Measurements from ENCODE around the gene EIF2B1. TPM values are rescaled to one million over a fixed set of nuclear protein-coding genes. Genes with fewer than 3 reads are reported as not detected.

Gene EIF2B1
- polyA plus RNA-seq, 1 of the 3 experiments (the other 2 are of a cell fraction), result 90.5 TPM

DNA sequence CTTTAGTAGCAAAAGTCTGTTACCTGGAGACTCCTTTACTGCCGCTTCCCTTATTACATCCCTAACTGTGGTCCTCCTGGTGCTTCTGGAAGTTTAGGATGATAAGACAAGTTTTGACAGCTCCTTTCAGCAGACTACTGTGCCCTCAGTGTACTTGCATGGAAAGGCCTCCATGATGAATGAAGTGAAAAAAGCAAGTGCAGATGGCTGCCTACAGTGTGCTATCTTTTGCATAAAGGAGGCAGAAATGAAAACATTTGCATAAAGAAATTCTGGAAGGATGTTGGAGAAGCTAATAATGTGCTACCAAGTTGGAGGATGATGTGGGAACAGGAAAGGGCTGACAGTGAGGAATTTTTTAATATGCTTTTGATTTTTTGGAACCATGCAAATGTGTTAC, 42.0 kb upstream of the EIF2B1 start:
- no peak overlapping the region for H3K4me3 ChIP-seq (ENCODE audit: low read depth in 2 of 2, low read length in 1 of 2)
- no peak for DNase-seq
- CTCF ChIA-PET, result interaction anchor here (0.7 kb wide), 1 partner anchor 18 kb away, joined by 3 read pairs; no protein-coding TSS in a partner anchor

More for the DNA sequence above, 42.0 kb upstream of the EIF2B1 start:
- Histone ChIP-seq H3F3A (replicated peaks; ENCODE audit: insufficient read depth) (no peaks in the 10 kb centered on the region), H3K79me2 (ENCODE audit: insufficient read depth) (no peaks in the 10 kb centered on the region), H3K9ac (no peak overlapping the region), H3K9me2 (no peaks in the 10 kb centered on the region), H2AFZ (ENCODE audit: low read depth) (no peak overlapping the region), H4K20me1 (ENCODE audit: insufficient read depth) (no peaks in the 10 kb centered on the region), H3K27me3 (ENCODE audit: insufficient read depth) (no peaks in the 10 kb centered on the region), H3K4me2 (no peak overlapping the region), H3K9me3 (no peaks in the 10 kb centered on the region), H3K27ac (ENCODE audit: low read depth in 2 of 2, low read length in 1 of 2) (no peak overlapping the region), H3K4me1 (ENCODE audit: control insufficient read depth in 1 of 2, insufficient read depth in 2 of 2, low read depth in 1 of 2, low read length in 1 of 2) (peaks cover 7 to 8% of the 10 kb centered on the region in 2 experiments; a peak in 3 of 4 replicates), H3K36me3 (replicated peaks in 1 of 2; ENCODE audit: control insufficient read depth in 1 of 2, insufficient read depth in 2 of 2, low read length in 1 of 2) (peaks cover 4 to 20% of the 10 kb centered on the region in 2 experiments)
- POLR2A ChIA-PET, result no interaction called here
- WGBS (ENCODE audit: low lambda C conversion rate), result 100% methylated on average over 1 of the region's 1 CpG
- TF ChIP-seq RXRA (IDR thresholded peaks at IDR 0.05; ENCODE audit: borderline replicate concordance, low read depth) (no peak), JUND (IDR thresholded peaks at IDR 0.05) (no peak), TEAD4 (IDR thresholded peaks at IDR 0.05; ENCODE audit: borderline replicate concordance, insufficient read depth) (no peak), GABPA (IDR thresholded peaks at IDR 0.05; ENCODE audit: low read depth) (no peak), NRF1 (IDR thresholded peaks at IDR 0.05; ENCODE audit: low read depth, low read length) (no peak), EP300 (IDR thresholded peaks at IDR 0.05; ENCODE audit: borderline replicate concordance in 1 of 2, low read depth in 1 of 2, low read length in 1 of 2) (no peak), RAD21 (IDR thresholded peaks at IDR 0.05; ENCODE audit: low read length) (no peak), ELF1 (IDR thresholded peaks at IDR 0.05) (no peak), RCOR1 (IDR thresholded peaks at IDR 0.05; ENCODE audit: low read length) (no peak), TAF1 (IDR thresholded peaks at IDR 0.05; ENCODE audit: borderline replicate concordance, low read depth, low read length) (no peak), POLR2AphosphoS5 (IDR thresholded peaks at IDR 0.05; ENCODE audit: low read depth, low read length) (no peak), SMC3 (IDR thresholded peaks at IDR 0.05; ENCODE audit: low read depth, low read length) (no peak)
- TF ChIP-seq, protein P1, sequence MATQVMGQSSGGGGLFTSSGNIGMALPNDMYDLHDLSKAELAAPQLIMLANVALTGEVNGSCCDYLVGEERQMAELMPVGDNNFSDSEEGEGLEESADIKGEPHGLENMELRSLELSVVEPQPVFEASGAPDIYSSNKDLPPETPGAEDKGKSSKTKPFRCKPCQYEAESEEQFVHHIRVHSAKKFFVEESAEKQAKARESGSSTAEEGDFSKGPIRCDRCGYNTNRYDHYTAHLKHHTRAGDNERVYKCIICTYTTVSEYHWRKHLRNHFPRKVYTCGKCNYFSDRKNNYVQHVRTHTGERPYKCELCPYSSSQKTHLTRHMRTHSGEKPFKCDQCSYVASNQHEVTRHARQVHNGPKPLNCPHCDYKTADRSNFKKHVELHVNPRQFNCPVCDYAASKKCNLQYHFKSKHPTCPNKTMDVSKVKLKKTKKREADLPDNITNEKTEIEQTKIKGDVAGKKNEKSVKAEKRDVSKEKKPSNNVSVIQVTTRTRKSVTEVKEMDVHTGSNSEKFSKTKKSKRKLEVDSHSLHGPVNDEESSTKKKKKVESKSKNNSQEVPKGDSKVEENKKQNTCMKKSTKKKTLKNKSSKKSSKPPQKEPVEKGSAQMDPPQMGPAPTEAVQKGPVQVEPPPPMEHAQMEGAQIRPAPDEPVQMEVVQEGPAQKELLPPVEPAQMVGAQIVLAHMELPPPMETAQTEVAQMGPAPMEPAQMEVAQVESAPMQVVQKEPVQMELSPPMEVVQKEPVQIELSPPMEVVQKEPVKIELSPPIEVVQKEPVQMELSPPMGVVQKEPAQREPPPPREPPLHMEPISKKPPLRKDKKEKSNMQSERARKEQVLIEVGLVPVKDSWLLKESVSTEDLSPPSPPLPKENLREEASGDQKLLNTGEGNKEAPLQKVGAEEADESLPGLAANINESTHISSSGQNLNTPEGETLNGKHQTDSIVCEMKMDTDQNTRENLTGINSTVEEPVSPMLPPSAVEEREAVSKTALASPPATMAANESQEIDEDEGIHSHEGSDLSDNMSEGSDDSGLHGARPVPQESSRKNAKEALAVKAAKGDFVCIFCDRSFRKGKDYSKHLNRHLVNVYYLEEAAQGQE (IDR thresholded peaks at IDR 0.05; ENCODE audit: low read depth, low read length), result no peak
- TF ChIP-seq, protein P2, sequence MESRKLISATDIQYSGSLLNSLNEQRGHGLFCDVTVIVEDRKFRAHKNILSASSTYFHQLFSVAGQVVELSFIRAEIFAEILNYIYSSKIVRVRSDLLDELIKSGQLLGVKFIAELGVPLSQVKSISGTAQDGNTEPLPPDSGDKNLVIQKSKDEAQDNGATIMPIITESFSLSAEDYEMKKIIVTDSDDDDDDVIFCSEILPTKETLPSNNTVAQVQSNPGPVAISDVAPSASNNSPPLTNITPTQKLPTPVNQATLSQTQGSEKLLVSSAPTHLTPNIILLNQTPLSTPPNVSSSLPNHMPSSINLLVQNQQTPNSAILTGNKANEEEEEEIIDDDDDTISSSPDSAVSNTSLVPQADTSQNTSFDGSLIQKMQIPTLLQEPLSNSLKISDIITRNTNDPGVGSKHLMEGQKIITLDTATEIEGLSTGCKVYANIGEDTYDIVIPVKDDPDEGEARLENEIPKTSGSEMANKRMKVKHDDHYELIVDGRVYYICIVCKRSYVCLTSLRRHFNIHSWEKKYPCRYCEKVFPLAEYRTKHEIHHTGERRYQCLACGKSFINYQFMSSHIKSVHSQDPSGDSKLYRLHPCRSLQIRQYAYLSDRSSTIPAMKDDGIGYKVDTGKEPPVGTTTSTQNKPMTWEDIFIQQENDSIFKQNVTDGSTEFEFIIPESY (IDR thresholded peaks at IDR 0.05; ENCODE audit: borderline replicate concordance, low read depth), result no peak
- TF ChIP-seq, protein P3, sequence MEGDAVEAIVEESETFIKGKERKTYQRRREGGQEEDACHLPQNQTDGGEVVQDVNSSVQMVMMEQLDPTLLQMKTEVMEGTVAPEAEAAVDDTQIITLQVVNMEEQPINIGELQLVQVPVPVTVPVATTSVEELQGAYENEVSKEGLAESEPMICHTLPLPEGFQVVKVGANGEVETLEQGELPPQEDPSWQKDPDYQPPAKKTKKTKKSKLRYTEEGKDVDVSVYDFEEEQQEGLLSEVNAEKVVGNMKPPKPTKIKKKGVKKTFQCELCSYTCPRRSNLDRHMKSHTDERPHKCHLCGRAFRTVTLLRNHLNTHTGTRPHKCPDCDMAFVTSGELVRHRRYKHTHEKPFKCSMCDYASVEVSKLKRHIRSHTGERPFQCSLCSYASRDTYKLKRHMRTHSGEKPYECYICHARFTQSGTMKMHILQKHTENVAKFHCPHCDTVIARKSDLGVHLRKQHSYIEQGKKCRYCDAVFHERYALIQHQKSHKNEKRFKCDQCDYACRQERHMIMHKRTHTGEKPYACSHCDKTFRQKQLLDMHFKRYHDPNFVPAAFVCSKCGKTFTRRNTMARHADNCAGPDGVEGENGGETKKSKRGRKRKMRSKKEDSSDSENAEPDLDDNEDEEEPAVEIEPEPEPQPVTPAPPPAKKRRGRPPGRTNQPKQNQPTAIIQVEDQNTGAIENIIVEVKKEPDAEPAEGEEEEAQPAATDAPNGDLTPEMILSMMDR (IDR thresholded peaks at IDR 0.05), result no peak
- TF ChIP-seq, protein P4, sequence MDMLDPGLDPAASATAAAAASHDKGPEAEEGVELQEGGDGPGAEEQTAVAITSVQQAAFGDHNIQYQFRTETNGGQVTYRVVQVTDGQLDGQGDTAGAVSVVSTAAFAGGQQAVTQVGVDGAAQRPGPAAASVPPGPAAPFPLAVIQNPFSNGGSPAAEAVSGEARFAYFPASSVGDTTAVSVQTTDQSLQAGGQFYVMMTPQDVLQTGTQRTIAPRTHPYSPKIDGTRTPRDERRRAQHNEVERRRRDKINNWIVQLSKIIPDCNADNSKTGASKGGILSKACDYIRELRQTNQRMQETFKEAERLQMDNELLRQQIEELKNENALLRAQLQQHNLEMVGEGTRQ (IDR thresholded peaks at IDR 0.05; ENCODE audit: borderline replicate concordance, low read depth, low read length), result no peak
